Retina (tissue), 1 donor: ENCODE results near the gene RUFY1.
"Not testable (repeated sequence)": the region's sequence is repeated elsewhere in the genome, so short reads cannot be mapped to it uniquely, and the experiment has no call there.

Experiments
- DNase-seq: peaks from one replicate; pipeline ENCODE4 v3.0.0-alpha.2; 2016

Gene RUFY1, protein sequence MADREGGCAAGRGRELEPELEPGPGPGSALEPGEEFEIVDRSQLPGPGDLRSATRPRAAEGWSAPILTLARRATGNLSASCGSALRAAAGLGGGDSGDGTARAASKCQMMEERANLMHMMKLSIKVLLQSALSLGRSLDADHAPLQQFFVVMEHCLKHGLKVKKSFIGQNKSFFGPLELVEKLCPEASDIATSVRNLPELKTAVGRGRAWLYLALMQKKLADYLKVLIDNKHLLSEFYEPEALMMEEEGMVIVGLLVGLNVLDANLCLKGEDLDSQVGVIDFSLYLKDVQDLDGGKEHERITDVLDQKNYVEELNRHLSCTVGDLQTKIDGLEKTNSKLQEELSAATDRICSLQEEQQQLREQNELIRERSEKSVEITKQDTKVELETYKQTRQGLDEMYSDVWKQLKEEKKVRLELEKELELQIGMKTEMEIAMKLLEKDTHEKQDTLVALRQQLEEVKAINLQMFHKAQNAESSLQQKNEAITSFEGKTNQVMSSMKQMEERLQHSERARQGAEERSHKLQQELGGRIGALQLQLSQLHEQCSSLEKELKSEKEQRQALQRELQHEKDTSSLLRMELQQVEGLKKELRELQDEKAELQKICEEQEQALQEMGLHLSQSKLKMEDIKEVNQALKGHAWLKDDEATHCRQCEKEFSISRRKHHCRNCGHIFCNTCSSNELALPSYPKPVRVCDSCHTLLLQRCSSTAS

DNA sequence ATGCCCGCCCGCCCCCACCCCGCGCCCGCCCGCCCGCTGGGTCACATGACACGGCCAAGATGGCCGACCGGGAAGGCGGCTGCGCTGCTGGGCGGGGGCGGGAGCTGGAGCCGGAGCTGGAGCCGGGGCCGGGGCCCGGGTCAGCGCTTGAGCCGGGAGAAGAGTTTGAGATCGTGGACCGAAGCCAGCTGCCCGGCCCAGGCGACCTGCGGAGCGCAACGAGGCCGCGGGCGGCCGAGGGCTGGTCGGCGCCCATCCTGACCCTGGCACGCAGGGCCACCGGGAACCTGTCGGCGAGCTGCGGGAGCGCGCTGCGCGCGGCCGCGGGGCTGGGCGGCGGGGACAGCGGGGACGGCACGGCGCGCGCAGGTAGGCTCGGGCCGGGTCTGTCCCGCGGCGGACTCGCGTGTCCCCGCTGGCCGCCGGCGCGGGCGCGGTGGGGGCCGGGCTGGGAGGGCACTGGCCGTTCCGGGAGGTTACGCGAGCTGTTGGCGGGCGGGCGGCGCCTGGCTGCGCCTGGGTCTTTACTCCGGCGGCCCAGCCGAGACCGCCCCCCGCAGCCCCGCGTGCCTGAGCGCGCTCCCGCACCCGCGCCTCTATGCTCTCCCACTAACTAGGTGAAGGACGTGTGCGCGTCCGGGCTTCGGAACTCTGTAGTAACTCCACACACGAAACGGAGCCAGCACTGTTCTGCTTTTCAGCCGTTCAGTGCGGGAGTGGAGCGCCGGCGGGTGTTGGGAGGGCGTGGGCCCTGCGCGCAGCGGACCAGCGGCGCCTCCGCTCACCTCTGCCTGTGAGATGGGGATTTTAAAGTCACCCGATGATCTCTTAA lies at the start of gene RUFY1:
RUFY1 (plus strand) TSS at position 44 of the 832 bp plus-strand sequence; CDS start at position 60, 16 bp downstream.
- peak; percentile 90 for DNase-seq

DNA sequence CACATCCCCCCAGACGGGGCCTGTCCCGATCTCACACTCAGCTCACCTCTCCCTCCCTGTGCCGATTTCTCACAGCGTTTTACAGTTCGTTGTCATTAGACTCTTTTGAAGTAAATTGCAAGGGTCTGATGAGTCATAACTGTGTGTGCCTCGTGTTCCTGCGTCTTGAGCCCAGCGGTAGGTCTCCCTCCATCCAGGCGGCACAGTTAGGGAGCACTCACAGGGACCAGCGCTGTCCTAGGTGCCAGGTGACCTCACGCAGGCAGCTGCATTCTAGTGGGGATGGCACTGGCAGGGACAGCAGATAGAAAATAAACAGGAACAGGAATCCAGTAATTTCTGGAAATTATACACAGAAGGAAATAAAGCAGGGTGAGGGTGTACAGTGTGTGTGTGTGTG lies 48.4 kb upstream of the RUFY1 start:
- not testable (repeated sequence) for DNase-seq

DNA sequence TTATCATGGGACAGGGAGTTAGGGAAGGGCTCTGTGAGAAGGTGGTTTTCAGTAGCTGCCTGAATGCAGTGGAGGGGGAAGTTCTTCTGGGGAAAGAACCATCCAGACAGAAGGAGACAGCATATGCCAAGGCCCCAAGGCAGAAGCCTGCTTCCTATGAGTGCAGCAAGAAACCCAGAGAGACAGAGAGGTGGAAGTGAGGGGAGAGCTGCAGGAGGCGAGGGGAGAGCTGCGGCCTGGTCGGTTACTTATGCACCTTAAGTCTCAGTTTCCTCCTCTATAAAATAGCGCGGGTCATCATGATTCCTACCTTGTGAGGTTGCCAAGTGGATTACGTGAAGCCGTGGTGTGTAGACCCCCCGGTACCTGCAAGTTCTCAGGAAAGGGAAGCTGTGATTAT lies 47.9 kb upstream of the RUFY1 start:
- DNase-seq: not testable (repeated sequence)

DNA sequence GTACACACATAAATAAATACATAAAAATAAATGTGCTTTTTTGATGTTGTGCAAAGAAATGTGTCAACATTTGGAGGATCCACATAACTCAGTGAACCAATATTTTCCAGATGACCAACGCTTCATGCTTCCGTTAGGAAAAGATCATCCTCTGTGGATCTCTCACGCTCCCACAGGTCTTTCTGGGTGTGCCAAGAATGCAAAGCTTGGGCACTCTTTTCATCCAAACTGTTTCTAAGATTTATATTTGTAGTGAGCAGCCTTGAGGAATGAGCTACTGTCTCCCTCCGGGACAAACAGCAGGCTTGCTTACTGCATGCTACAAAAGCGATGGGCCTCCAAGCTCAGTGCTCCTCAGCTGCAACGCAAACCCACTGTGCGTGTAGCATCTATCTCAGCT lies 46.2 kb upstream of the RUFY1 start:
- DNase-seq: peak; percentile 8

DNA sequence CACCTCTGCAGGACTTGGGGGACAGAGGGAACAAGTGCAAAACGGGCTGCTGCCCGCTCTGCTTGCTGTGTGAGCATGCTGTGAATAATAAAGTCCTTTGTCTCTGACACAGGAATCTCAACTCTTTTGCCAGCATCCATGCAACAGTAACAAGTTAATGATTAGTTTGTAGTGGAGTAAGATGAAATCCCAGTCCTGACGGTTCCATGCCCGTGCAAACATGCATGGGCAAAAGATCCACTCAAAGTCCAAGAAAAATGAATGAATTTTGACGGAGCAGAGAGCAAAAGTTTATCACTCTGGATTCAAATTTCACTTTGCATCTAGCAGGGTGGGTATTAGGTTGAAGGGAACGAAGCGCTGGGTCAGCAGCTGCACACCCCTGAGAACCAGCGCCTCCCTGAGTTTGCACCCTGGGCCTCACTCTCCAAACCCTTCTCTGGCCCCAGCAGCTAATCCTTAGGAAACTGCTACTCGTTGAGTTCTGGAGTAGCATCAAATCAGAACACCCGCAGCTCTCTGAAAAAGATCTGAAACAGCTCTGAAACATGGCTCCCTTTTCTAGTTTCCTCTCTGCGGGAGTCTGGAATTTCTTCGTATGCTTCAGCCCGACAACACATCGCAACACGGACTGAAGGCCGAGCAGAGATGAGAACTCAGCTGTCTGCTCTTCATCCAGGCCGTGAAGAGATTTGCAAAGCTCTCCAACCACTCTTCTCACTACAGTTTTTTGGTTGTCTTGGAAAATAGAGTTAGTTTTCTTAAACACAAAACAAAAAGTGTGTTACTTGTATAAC lies 45.6 kb upstream of the RUFY1 start:
- DNase-seq: peak; percentile 33

DNA sequence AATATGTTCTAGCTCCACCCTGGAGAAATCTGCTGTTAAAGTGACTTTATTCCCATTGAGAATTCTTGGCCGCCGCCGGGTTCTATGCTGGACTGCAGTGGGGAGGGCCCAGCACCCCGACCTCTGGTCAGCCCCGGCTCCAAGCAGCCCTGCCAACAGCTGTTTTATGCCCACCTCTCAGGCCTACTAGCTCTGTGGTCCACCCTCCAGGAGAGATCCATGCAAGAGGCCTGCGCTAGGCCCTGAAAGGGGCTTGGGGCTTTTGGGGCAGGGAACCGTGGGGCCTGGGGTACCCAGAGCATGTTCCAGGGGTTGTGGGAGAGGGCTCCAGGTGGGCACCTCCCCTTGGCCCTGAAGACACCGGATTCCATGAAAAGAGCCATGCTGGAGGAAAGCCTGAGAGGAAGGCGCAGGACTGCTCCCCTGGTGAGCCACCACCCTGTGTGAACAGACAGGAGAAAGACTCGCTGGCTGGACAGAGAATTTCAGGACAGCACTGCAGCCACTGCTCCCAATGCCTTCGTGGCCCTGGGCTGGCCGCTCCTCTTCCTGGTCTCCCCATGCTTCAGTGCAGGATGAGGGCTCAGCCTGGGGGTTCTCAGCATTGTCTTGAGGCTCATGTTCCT lies 44.6 kb upstream of the RUFY1 start:
- peak; percentile 9 for DNase-seq

DNA sequence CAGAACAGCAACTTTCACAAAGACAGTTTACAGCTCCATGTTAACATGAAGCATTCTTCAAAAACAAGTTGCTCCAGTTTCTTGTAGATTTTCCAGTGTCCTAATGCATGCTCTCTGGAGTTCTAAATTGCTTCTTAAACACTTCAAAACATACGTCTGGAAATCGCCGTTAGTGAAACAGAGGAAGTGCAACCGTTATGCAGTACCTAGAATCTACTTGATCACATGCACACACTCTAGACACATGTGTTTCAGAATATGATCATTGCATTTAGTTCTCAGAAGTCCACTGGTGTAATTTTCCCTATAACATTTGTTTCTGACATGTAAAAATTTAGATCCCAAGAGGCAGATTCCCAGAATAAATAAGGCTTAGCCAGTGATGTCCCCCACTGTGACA lies 41.1 kb upstream of the RUFY1 start:
- DNase-seq: no peak

DNA sequence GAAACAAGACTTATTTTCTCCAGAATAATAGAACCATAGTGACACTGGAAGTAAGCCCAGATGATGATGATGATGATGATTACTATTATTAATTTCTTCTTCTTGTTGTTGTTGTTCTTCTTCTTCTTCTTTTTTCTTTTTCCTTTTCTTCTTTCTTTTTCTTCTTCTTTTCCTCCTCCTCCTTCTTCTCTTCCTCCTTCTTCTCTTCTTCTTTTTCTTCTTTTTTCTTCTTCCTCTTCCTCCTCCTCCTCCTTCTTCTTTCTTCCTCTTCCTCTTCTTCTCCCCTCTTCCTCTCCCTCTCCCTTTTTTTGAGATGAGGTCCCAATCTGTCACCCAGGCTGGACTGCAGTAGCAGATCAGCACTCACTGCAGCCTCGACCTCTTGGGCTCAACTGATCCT lies 40.5 kb upstream of the RUFY1 start:
- no peak for DNase-seq

DNA sequence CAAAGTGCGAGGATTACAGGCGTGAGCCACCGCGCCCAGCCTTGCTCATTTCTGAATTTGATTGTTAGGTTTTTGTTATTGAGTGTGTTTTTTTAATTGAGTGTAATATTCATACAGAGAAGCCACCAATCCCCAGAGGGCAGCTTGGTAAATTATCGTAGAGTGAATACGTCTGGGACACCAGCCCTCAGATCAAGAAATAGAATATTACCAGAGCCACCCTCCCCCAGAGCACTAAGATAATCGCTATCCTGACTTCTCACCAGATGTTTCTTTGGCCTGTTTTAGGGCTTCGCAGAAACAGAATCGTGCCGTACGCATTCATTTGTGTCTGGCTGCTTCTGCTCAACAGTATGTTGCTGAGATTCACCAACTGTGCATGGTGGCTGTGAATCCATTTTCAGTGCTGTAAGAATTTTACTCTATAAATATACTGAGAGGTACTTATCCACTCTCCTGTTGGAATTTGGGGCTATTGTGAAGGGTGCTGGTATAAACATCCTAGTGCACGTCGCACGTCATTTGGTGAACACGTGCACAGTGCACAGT lies 37.8 kb upstream of the RUFY1 start:
- no peak for DNase-seq

DNA sequence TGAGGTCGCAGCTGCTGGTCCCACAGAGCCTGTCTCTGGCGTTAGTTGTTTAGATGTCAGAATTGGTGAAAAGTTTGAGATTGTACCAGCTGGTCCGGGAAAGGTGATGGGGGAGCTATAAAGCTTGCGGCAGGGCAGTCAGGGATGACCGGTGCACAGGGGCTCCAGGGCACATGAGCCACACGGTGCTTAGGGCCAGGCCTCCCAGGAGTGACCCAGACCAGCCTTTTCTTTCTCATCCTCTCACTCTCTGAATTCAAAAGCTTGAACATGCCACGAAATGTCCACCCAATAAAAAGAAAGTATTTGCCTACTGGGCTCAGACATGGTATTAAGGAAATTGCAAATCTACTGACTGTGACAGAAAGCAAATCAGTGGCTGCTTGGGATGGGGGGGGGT lies 34.9 kb upstream of the RUFY1 start:
- not testable (repeated sequence) for DNase-seq

DNA sequence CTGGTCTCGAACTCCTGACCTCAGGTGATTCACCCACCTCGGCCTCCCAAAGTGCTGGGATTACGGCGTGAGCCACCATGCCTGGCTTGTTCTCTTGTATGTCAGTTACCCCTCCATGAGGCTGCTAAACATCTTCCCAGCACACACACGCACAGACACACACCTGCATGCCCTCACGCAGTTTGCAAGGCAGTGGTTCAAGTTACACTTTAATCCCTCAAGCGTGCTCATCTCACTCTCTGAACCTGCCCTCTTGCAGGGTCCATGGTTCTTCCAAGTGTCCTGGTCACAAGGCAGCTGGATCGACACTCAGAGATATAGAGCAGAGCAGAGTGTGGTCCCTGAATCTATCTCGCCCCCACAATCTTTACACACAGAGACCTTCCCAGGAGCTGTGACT lies 34.1 kb upstream of the RUFY1 start:
- no peak for DNase-seq

DNA sequence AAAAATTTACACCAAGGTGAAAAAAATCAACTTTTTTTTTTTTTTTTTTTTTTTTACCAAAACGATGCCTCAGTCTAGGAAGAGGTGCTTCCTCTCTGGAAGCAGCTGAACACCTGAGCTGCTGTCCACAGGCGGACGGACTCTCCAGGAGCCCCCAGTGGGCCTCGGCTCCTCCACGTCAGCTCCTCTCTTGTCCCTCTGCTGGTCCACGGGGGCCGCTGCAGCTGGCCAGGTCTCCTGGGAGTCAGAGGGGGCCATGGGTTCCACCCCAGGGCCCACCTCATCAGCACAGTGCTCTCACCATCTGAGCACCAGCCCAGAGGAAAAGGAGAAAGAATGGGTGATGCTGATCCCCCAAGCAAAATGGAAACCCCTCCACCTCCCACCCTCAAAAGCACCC lies 32.6 kb upstream of the RUFY1 start:
- DNase-seq: not testable (repeated sequence)

DNA sequence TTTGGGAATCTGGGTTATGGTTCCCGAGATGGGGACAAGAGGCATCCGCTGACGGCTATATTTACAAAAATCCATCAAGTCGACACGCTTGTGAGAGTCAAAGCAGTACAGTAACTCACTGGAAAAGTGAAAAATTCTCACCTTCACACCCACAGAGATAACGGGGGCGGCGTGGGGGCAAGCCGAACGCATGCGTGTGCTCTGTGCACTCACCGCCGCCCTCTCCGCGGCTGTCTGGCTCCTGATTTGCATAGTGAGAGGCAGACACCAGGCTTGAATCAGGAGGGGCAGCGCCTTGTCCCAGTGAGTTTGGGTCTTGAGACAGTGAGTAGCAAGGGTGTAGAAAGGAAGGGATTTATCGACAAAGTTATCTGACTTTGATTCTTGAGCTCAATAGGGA lies 32.0 kb upstream of the RUFY1 start:
- DNase-seq: not testable (repeated sequence)

DNA sequence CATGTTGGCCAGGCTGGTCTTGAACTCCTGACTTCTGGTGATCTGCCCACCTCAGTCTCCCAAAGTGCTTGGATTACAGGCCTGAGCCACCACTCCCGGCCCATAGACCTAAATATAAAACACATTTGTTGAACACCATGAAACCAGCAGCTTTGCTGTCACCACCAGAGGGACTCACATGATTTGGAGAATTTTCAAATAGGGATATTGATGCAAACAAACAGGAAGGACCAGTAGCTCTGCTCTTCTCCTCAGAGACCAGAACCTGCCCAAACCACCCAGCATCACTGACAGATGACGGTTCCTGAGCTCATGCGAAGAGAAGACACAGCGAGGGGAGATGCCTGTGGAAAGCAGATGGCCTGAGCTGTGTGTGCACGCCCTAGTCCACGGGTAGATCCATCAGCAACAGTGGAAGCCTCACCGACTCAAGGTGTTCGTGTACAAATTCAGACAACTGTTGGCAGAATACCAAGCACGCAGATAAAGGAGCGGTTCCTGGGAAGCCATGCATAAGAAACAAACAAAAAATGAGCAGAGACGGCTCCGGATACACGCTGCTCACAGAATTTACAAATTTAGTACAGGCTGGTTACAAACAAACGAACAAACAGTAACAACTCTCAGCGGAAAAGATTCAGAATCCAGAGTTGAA lies 30.8 kb upstream of the RUFY1 start:
- DNase-seq: not testable (repeated sequence)

DNA sequence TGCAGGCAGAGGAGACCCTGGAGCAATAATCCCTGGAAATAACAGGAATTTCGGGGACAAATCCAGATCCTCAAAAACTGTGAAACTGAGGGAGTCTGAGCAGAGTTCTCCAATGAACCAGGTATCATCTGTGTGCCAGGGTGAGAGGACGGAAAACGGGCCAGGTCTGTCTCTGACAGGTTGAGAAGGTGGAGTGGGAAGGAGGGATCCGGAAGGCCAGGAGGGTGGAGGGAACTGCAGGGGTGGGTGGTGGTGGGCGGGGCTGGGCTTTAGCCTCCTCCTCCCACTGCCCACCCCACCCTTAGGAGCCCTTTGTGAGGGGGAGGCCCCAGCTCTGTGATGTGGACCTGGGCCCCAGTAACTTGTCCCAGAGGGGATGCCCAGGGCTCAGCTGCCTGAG lies 28.2 kb upstream of the RUFY1 start:
- DNase-seq: not testable (repeated sequence)

DNA sequence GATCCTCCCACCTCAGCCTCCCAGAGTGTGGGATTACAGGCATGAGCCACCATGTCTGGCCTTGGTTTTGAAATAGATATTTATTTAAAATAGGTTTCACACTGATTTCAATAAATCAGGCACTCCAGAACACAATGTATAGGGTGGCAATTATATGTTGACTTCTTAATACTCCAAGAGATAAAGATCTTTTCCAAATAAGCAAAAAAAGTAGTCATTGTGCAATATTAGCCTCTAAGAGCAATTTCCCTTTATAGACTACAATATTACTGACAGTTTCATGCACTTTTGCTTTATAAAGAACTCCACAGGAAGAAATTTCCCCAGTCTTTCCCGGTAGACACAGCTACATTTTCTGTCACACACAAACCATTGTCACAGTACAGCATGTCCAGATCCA lies 23.4 kb upstream of the RUFY1 start:
- DNase-seq: no peak

DNA sequence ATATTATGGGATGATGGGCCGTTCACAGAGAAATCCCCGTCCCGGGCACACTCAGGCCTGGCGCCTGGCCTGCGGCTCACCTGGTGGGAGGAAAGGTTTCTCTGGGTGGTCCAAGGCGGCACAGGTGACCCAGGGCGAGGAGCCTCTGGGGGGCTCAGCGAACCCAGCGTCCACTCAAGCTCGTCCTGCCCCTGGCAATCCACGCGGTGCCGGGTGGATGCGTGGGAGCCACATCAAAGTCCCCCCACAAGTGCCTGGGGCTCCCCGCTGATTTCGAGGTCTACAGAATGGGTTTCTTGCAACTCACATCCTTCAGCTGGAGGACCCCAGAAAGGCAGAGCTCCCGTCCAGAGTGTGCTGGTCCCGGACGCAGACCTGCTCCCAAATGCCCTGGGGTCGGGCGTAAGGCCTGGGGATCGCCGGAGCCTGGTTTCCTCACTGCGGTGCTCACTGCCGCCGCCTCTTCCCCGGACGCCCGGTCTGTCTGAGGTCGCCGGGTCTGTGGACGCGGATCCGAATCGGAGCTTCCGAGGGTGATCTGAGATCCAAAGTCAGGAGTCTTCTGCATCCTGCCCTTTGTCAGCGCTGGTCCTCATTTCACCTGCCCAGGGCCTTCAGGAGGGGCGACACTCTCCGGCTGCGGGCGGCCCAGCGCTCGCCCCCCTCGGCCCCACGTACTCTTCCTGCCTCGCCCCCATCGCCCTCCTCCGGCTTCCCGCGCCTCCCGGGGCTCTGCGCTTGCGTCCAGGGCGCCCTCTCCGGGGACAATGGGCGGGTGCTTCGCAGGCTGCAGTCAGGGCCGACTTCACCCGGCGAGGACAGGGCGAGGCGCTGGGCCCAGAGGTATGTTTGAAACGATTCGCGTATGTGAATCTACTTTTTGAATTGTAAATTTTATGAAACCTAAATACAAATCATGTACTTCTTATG lies 20.0 kb upstream of the RUFY1 start:
- peak; percentile 79 for DNase-seq

DNA sequence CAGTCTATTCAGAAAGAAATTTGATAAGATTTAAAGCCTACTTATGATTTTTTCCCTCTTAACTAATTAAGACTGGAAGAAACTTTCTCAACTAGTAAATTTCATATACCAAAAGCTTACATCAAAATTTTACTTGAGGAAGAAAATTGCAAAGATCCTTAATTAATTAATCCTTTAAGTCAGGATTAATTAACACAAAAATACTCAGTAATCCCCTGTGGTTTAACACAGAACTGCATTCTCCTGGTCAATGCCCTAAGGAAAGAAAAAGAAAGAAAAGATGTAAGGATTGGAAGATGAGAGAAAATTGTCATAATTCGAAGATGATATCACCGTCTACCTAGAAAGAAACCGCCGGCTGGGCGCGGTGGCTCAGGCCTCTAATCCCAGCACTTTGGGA lies 17.3 kb upstream of the RUFY1 start:
- DNase-seq: no peak

DNA sequence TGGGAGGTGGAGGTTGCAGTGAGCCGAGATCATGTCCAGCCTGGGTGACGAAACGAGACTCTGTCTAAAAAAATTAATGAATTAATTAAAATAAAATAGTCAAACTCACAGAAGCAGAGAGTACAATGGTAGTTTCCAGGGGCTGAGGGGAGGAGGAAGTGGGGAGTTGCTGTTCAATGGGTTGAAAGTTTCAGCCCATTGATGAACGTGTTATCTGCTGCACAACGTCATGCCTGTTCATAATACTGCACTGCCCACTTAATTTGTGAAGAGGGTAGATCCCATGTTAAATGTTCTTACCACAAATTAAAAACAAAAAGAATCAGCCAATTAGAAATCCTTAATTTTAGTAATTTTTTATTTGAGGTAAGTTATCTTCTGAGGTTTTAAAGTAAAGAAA lies 16.4 kb upstream of the RUFY1 start:
- no peak for DNase-seq

DNA sequence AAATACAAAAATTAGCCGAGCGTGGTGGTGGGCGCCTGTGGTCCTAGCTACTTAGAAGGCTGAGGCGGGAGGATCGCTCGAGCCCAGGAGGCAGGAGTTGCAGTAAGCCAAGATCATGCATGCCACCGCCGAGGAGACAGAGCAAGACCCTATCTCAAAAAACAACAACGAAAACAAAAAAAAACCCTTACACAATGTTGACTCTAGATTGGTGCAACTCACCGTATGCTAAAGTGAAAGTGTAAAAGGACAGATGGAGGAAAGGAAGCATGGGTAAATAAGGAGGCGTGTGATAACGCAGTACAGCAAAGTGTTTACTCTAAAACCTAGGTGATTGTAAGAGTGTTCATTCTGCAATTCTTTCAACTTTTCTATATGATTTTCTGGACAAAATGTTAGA lies 15.9 kb upstream of the RUFY1 start:
- DNase-seq: no peak
